OCI-LY7 (cell line): ENCODE results near the gene POMC. TPM values are rescaled to one million over a fixed set of nuclear protein-coding genes. Genes with fewer than 3 reads are reported as not detected.

Experiments
- BruUV-seq: library from RNA; stranded (reverse); fragments of 400-500 nt; replicated peaks from 2 replicates; lab custom pipeline; 2021; lab: Mats Ljungman, UMichigan
- CTCF ChIA-PET: fragments of 300-600 bp; sonication (Branson Sonifier 250); formaldehyde crosslinking; loops from one replicate; lab custom pipeline; 2022; ENCODE audit warnings: antibody characterized with exemption; ENCODE audit not compliant: unreplicated experiment; lab: Charles Lee
- POLR2A ChIA-PET: fragments of 300-600 bp; sonication (Branson Sonifier 250); formaldehyde crosslinking; loops from one replicate; lab custom pipeline; 2022; ENCODE audit warnings: antibody characterized with exemption; lab: Charles Lee
- DNase-seq: peaks from one replicate; pipeline ENCODE4 v3.0.0-alpha.2; 2015; ENCODE audit warnings: low spot score
- H2AFZ ChIP-seq: fragments of 200-600 bp; sonication (generic), shearing (Covaris generic); 2 replicates; pipeline ENCODE4 v1.6.1; 2014; ENCODE audit warnings: mild to moderate bottlenecking, antibody characterized with exemption, low read length, moderate library complexity
- H3K27ac ChIP-seq: fragments of 200-600 bp; sonication (generic); 2 replicates; pipeline ENCODE4 v1.5.1; 2014; ENCODE audit warnings: mixed run types, low read depth, mild to moderate bottlenecking, moderate library complexity, low read length, inconsistent platforms; ENCODE audit not compliant: poor library complexity, severe bottlenecking
- H3K36me3 ChIP-seq: fragments of 200-600 bp; sonication (generic); 2 replicates; pipeline ENCODE4 v1.6.1; 2014; ENCODE audit warnings: mild to moderate bottlenecking, antibody characterized with exemption, low read length, moderate library complexity, mixed read lengths; ENCODE audit not compliant: insufficient read depth
- H3K4me1 ChIP-seq: fragments of 200-600 bp; sonication (generic); 2 replicates; pipeline ENCODE4 v1.5.1; 2014; ENCODE audit warnings: mild to moderate bottlenecking, low read length; ENCODE audit not compliant: insufficient read depth, poor library complexity, severe bottlenecking
- H3K4me2 ChIP-seq: fragments of 200-600 bp; sonication (generic); 2 replicates; pipeline ENCODE4 v1.6.1; 2014; ENCODE audit warnings: mild to moderate bottlenecking, low read length
- H3K4me3 ChIP-seq: fragments of 200-600 bp; sonication (generic); 2 replicates; pipeline ENCODE4 v1.5.1; 2014; ENCODE audit warnings: mild to moderate bottlenecking, low read depth, low read length; ENCODE audit not compliant: poor library complexity, severe bottlenecking
- H3K79me2 ChIP-seq: fragments of 200-600 bp; sonication (generic); 2 replicates; pipeline ENCODE4 v1.6.1; 2016; ENCODE audit warnings: low read depth, mild to moderate bottlenecking, low read length, moderate library complexity, mixed read lengths; ENCODE audit not compliant: insufficient read depth
- H3K9me2 ChIP-seq: fragments of 200-600 bp; sonication (generic); 2 replicates; pipeline ENCODE4 v1.6.1; 2016; ENCODE audit warnings: mild to moderate bottlenecking, low read length, mixed read lengths; ENCODE audit not compliant: insufficient read depth
- H3K9me3 ChIP-seq: fragments of 200-600 bp; sonication (generic); 2 replicates; pipeline ENCODE4 v1.6.1; 2014; ENCODE audit warnings: mild to moderate bottlenecking, mixed run types, low read length, mixed read lengths
- H4K20me1 ChIP-seq: fragments of 200-600 bp; sonication (generic); 2 replicates; pipeline ENCODE4 v1.6.1; 2014; ENCODE audit warnings: mild to moderate bottlenecking, antibody characterized with exemption, low read length, moderate library complexity, mixed read lengths; ENCODE audit not compliant: insufficient read depth
- CTCF ChIP-seq: fragments of 200-600 bp; sonication (generic); conservative IDR thresholded peaks from 2 replicates; pipeline ENCODE4 v1.5.1; 2014; ENCODE audit warnings: mild to moderate bottlenecking, antibody characterized with exemption, low read length, moderate library complexity, mixed read lengths
- EZH2phosphoT487 ChIP-seq: fragments of 200-600 bp; sonication (generic); IDR thresholded peaks from 2 replicates; pipeline ENCODE4 v1.6.1; 2018; ENCODE audit warnings: low read depth, borderline replicate concordance, mild to moderate bottlenecking, mixed run types, antibody characterized with exemption, low read length, moderate library complexity, mixed read lengths
- intact Hi-C: fragments of 100-400 bp; cut with micrococcal nuclease; formaldehyde crosslinking; loops from one replicate; pipeline ENCODE4 v1.10.0; 2022; ENCODE audit not compliant: unreplicated experiment
- total RNA-seq, 2 experiments: library from RNA; depleted of rRNA in 1 of 2; stranded (reverse); fragments of >200 nt in 1 of 2; shearing (Covaris generic) in 1 of 2; gene quantifications; 2 replicates each; pipeline ENCODE4 v1.2.3, GENCODE V29; 2014 to 2022

Gene POMC
- total RNA-seq, 2 experiments from 2014 or later, result not detected

GRCh38 chr2:25207078-25207545 is 38.7 kb upstream of the POMC start:
- no TSS peak for BruUV-seq
- intact Hi-C loops, result no loop called here
- H3K4me2 ChIP-seq, result no peak overlapping the region
- 0 out of 2 replicates have a peak, but pooled peaks cover 12% of the 10 kb centered on the region for H4K20me1 ChIP-seq
- ChIA-PET POLR2A (no interaction called here), CTCF (no interaction called here)
- H2AFZ ChIP-seq, result no peak overlapping the region
- no peaks in the 10 kb centered on the region for H3K36me3 ChIP-seq
- peaks cover 19% of the 10 kb centered on the region for H3K4me1 ChIP-seq
- no peaks in the 10 kb centered on the region for H3K9me2 ChIP-seq
- no peaks in the 10 kb centered on the region for H3K9me3 ChIP-seq
- no peak for TF ChIP-seq EZH2phosphoT487
- no peak for TF ChIP-seq CTCF
- no peaks in the 10 kb centered on the region for H3K79me2 ChIP-seq
- H3K27ac ChIP-seq, result no peak overlapping the region
- no peak for DNase-seq
- H3K4me3 ChIP-seq, result no peak overlapping the region

GRCh38 chr2:25204190-25204838 is 35.9 kb upstream of the POMC start:
- BruUV-seq, result no TSS peak
- no peak for DNase-seq
- TF ChIP-seq CTCF (no peak), EZH2phosphoT487 (no peak)
- H4K20me1 ChIP-seq, result 0 out of 2 replicates have a peak, but pooled peaks cover 3% of the 10 kb centered on the region
- H2AFZ ChIP-seq, result no peak overlapping the region
- H3K36me3 ChIP-seq, result no peaks in the 10 kb centered on the region
- H3K9me2 ChIP-seq, result no peaks in the 10 kb centered on the region
- no peak overlapping the region for H3K4me3 ChIP-seq
- no peaks in the 10 kb centered on the region for H3K79me2 ChIP-seq
- H3K4me1 ChIP-seq, result peaks cover 4% of the 10 kb centered on the region
- H3K27ac ChIP-seq, result no peak overlapping the region
- no peak overlapping the region for H3K4me2 ChIP-seq
- POLR2A ChIA-PET, result no interaction called here
- H3K9me3 ChIP-seq, result no peaks in the 10 kb centered on the region
- intact Hi-C loops, result no loop called here
- CTCF ChIA-PET, result no interaction called here

- intact Hi-C loops, result no loop called here
- H4K20me1 ChIP-seq, result peaks cover 3% of the 10 kb centered on the region; the same call in 1 of the 2 replicates
- ChIA-PET CTCF (no interaction called here), POLR2A (no interaction called here)
- H3K9me3 ChIP-seq, result no peaks in the 10 kb centered on the region
- no peak overlapping the region for H3K4me3 ChIP-seq
- no peaks in the 10 kb centered on the region for H3K36me3 ChIP-seq
- no TSS peak for BruUV-seq
- no peak for DNase-seq
- no peak overlapping the region for H2AFZ ChIP-seq
- no peaks in the 10 kb centered on the region for H3K79me2 ChIP-seq
- H3K4me2 ChIP-seq, result no peak overlapping the region
- no peak for TF ChIP-seq EZH2phosphoT487
- TF ChIP-seq CTCF, result no peak
- no peak overlapping the region for H3K27ac ChIP-seq
- H3K4me1 ChIP-seq, result no peaks in the 10 kb centered on the region
- no peaks in the 10 kb centered on the region for H3K9me2 ChIP-seq
These were observed 33.9 kb upstream of the POMC start for GRCh38 chr2:25202275-25202674.
